OCI-LY3 (cell line): Measurements from ENCODE around the gene PPP1R26.

ENCODE experiments used
- EZH2phosphoT487 ChIP-seq: fragments of 200-600 bp; shearing (Covaris generic); IDR thresholded peaks from 2 replicates; pipeline ENCODE4 v1.6.1; 2018; ENCODE audit warnings: antibody characterized with exemption, mixed run types, low read depth
- TF ChIP-seq, protein P1 (sequence below): fragments of 200-600, 300-600 bp; sonication (generic); IDR thresholded peaks from 2 replicates; pipeline ENCODE4 v1.5.1; 2014; ENCODE audit warnings: antibody characterized with exemption, low read length, low read depth

DNA sequence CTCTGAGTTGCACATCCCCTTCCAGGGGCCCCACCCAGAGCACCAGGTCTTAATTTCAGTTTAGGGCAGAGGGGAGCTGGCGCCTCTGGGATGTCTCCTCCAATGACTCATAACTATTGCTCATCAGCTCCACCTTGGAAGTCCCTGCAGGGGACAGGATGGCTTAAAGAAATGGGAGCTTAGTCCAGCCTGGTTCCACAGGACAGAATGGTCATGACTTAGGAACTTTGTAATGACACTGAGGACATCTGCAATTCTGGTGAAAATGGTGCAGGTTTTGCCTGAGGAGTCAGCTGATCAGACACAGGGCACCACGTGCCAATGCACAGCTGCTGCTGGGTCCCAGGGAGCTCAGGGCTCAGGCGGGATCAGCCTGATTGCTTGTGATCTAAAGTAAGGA is 16.4 kb upstream of the PPP1R26 start:
- TF ChIP-seq, protein P1, sequence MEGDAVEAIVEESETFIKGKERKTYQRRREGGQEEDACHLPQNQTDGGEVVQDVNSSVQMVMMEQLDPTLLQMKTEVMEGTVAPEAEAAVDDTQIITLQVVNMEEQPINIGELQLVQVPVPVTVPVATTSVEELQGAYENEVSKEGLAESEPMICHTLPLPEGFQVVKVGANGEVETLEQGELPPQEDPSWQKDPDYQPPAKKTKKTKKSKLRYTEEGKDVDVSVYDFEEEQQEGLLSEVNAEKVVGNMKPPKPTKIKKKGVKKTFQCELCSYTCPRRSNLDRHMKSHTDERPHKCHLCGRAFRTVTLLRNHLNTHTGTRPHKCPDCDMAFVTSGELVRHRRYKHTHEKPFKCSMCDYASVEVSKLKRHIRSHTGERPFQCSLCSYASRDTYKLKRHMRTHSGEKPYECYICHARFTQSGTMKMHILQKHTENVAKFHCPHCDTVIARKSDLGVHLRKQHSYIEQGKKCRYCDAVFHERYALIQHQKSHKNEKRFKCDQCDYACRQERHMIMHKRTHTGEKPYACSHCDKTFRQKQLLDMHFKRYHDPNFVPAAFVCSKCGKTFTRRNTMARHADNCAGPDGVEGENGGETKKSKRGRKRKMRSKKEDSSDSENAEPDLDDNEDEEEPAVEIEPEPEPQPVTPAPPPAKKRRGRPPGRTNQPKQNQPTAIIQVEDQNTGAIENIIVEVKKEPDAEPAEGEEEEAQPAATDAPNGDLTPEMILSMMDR = no peak
- no peak for TF ChIP-seq EZH2phosphoT487
